Measurements from ENCODE around the gene FUOM.
"Not testable (repeated sequence)": the region's sequence is repeated elsewhere in the genome, so short reads cannot be mapped to it uniquely, and the experiment has no call there.

The FUOM gene

DNA sequence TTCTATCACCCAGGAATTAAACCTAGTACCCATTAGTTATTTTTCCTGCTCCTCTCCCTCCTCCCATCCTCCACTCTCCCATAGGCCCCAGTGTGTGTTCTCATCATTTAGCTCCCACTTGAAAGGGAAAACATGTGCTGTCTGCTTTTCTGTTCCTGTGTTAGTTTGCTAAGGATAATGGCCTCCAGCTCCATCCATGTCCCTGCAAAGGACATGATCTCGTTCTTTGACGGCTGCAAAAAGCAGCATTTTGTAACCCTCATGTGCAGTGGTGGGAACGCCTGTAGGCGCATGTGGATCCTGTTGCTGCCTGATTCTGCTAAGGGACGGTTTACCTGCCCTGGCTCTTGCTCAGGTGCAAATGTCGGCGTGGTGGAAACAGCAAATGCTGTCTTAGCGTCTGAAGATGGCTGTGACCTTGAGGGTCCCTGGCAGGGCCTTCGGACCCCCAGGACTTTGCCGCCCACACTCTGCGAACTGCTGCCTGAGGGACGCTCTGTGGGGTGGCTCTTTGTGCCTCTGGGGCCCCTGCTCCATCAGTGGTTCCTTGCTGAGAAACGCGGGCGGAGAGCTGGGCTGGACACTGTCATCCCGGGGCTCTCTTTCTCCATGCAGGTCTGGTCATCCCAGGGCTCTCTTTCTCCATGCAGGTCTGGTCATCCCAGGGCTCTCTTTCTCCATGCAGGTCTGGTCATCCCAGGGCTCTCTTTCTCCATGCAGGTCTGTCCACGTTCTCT, 30.6 kb upstream of the FUOM start:
- no peak for DNase-seq

DNA sequence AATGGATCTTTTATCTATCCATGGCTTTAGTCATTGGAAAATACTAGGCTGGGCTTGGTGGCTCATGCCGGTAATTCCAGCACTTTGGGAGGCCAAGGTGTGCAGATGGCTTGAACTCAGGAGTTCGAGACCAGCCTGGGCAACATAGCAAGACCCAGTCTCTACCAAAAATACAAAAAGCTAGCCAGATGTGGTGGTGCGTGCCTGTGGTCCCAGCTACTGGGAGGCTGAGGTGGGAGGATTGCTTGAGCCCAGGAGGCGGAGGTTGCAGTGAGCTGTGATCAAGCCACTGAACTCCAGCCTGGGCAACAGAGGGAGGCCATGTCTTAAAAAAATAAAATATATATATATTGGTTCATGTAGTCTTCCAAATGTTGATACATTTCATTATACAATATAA, 29.1 kb upstream of the FUOM start:
- DNase-seq, result not testable (repeated sequence)

DNA sequence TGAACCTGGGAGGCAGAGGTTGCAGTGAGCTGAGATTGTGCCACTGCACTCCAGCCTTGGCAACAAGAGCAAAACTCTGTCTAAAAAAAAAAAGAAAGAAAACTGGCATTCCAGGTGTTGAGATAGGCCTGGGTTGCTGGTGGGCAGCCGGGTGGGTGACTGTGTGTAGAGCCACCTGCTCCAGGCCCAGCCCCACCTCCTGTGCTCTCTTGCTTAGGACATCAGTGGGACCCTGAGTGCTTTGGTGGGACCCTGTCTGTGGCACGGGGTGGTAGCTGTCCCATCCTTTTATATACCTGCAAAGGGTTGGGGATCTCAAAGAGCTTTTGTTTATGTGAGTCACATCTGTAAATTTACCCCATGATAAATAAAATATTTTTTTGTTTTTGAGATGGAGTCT, 27.4 kb upstream of the FUOM start:
- DNase-seq, result no peak

DNA sequence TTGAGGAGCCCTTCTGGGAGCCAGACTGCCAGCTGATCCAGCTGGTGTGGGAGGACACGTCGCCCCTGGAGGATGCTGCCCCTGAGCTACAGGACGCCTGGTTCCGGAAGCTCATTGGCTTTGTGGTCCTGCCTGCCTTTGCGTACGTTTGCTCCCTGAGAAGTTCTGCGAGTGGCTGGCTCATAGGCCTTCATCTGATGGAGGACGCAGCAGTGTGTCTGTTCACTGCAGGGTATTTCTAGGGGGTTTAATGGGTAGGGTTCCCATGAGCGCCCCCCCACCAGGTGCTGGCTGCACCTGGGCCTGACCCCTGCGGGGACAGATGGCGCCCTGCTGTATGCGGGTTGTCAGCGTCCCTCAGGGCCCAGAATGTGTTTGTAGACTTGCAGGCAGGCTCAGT, 26.3 kb upstream of the FUOM start:
- no peak for DNase-seq

DNA sequence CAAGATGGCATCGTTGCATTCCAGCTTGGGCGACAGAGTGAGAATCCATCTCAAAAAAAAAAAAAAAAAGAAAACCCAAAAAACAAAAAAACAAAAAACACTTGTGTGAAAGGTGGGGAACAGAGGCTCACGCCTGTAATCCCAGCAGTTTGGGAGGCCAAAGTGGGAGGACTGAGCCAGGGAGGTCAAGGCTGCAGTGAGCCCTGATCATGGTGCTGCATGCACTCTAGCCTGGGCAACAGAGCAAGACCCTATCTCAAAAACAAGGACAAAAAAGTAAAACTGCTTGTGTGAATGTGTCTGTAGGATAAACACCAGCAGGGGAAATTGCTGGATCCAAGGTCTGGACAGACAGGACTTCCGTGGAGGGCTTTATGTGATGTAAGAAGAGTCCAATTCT, 25.7 kb upstream of the FUOM start:
- DNase-seq, result no peak

DNA sequence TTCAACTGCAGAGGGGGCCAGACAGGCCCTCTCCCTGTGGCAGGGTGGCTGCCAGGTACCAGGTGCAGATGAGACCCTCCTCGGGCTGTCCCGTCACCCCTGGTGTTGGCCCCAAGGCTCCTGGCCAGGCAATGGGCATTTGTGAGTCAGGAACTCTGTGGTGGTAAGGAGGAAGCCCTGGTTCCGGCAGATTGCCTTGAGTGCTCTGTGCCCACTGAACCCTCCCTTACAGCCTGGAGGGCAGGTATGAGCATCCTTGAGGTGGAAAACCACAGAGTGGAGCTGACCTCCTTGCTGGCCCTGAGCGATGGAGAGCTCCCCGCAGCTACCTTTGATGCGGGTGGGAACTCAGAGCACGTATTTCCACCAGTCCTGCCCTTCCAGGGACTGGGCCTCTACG, 23.2 kb upstream of the FUOM start:
- no peak for DNase-seq

- no peak for DNase-seq
Measured at GRCh38 chr10:133379801-133380666, 22.2 kb upstream of the FUOM start.

DNA sequence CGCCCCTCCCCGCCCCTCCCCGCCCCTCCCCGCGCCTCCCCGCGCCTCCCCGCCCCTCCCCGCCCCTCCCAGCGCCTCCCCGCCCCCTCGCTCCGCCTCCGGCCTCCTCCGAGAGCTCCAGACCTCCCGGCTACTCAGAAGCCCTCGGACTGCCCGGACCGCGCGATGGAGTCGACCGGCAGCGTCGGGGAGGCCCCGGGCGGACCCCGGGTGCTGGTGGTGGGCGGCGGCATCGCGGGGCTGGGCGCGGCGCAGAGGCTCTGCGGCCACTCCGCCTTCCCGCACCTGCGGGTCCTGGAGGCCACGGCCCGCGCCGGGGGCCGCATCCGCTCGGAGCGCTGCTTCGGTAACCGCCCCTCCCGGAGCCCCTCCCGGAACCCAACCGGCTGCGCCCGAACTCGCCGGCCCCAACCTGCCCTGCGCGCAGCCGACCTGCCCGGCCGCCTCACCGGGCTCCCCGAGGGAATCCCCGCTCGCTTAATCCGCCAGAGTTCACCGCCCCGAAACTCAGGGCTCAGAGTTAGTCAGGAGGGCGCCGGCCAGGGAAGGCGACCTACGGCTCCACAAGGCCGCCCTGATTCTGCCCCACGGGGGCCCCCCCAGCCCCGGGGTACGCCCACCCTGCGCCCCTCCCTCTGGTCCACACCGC, 21.5 kb upstream of the FUOM start, which contains the start of gene PAOX:
Gene PAOX, plus strand, starts transcription at position 111 of the 649 bp plus-strand sequence. Its CDS starts 55 bp downstream, at position 166.
- no peak for DNase-seq

GRCh38 chr10:133378251-133379096, 20.7 kb upstream of the FUOM start:
- DNase-seq, result no peak

DNA sequence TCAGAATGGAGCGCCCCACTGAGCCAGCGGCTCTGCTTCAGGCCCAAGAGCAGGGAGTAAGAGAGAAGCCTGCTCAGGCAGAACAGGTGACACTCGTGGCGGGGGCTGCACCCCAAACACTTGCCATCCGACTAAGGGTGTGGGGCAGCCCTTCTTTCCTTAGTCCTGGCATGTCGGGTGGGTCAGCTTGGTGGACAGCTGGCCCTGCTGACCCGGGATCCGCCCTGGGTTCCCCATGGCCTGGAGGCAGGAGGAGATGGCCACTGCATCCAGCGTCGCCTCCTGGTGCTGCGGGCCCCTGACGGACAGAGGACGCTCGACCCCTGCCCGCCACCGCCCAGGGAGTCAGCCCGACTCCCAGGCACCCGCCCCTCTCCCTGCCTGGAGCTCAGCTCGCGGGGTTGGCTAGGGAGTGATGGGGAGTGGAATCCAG, 20.0 kb upstream of the FUOM start:
- DNase-seq, result no peak

DNA sequence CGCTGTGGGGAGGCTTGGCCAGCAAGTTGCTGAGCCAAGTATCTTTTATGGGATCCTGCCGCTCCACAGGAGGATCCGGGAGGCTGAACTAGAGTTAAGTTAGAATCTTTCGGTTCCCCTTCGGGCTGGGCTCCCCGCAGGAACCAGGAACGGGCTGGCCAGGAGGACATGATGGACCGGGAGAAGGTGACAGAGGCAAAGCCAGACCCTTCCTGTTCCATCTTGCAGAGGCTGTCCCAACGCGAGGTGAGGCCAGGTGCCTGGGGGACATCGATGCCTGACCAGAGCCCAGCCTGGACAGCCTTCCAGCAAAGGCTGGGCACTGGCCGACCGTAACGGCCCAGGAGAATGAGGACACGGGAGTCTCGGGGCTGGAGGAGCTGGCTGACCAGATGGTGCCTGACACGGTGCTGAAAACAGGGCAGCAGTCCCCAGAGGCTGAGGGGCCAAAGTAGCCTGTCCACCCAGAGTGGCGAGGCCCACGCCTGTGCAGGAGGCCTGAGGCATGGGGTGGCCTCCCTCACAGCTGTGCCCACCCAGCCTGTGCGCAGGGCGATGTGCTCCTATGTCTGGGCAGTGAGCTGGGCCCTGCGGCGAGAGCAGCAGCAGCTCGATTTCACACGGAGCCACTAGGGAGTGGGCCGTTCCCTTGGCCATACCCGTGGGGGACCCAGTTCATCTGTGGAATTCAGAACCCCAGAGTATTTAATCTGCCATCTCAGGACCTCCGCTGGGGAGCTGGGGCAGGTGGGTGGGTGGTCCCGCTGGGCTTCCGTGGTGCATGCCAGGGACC, 19.4 kb upstream of the FUOM start:
- DNase-seq, result no peak

DNA sequence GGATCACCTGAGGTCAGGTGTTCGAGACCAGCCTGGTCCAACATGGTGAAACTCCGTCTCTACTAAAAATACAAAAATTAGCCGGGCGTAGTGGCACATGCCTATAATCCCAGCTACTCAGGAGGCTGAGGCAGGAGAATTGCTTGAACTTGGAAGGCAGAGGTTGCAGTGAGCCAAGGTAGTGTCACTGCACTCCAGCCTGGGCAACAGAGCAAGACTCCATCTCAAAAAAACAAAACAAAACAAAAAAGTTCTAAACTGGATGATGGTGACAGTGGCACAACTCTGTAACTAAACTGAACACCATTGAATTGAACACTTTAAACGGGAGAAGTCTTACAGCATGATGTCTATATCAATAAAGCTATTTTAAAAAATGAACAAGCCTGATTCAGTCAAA, 18.4 kb upstream of the FUOM start:
- not testable (repeated sequence) for DNase-seq

GRCh38 chr10:133375357-133376115, 17.7 kb upstream of the FUOM start:
- no peak for DNase-seq

- DNase-seq, result no peak
Measured at GRCh38 chr10:133373174-133374090, 15.6 kb upstream of the FUOM start, which contains the start of gene ECHS1. Gene ECHS1 (minus strand): TSS chr10:133373354. CDS start chr10:133373333, 21 bp downstream.

- DNase-seq, result no peak
Measured at GRCh38 chr10:133372507-133372906, 14.7 kb upstream of the FUOM start.

DNA sequence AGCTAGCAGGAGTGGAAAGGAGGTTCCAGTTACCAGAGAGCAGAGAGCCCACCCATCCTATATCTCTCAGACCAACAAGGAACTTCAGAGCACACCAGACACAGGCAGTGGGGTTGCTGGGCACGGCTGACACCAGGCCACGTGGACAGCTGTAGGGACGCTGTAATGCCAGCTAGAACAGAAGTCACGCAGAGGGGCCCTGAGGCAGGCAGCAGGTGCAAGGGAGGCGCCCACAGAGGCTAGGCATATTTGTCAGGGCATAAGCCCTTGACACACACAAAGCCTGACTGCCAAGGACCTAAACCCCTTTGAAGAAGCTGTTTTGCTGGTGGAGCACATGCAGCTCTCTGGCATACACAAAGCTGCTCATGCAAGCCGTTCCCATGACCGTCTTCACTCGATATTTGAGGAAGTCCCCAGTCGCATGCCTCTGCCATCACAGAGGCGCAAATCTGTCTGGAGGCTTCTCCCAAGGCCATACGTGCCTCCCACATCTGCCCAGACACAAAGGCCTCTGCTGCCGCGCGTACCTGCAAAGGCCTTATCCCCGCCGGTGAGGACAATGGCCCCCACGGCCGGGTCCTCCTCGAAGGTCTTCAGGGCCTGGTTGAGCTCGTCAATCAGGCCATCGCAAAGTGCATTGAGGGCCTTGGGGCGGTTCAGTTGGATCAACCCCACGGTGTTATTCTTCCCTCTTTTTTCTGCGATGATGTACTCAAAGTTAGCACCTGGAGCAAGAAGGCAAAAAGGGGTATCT, 12.4 kb upstream of the FUOM start:
- no peak for DNase-seq

DNA sequence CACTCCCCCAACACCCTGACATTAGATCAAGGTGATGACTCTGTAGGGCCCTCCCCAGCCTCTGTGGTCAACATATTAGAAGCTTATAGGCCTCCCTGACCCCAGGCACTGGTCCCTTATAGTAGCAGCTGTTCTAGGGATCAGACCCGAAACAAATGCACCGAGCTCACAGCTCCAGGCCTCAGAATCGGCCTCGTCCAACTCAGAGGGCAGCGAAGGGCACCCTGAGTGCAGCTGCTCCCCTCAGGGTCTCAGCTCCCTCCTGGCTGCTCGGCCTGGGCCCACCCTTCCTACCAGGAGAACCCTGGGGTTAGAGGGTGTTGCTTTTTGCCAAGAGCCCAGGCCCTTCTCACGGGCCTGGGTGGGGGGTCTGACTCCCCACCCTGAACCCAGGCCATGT, 10.3 kb upstream of the FUOM start:
- no peak for DNase-seq

DNA sequence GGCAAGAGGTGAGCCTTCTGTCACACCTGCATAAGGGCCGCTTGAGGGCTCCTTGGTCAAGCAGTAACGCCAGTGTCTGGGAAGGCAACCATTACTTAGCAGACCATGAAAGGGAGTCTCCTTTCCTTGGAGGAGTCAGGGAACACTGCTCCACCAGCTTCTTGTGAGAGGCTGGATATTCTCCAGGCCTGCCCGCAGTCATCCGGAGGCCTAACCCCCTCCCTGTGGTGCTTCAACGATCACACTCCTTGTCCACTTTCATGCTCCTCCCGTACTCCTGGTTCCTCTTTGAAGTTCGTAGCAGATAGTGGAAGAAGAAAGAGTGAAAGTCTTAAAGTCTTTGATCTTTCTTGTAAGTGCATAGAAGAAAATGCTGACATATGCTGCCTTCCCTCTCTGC, 9.6 kb upstream of the FUOM start:
- not testable (repeated sequence) for DNase-seq

DNA sequence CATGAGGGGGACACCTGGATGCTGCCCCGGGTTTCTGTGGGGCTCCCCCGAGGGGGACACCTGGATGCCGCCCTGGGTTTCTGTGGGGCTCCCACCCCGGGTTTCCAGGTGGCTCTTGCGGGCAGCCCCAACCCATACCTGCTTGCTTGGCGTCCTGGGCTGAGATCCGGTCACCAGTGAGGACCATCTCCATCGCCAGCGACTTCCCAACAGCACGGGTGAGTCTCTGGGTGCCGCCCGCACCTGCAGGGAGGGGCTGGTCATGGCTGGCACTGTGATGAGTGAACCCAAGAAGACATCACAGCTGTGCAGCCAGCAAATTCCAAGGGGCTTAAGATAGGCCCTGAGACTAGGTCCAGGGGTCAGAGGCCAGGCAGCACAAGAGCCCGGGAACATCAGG, 8.9 kb upstream of the FUOM start:
- DNase-seq, result no peak

All from NCI-H524 treated with DMSO at 0.1 percent for 48 hours (cell line).